Measurements from ENCODE around the gene TMEM183A. TPM values are rescaled to one million over a fixed set of nuclear protein-coding genes. Genes with fewer than 3 reads are reported as not detected.

Gene TMEM183A
- total and polyA plus RNA-seq, 9 of the 15 experiments (the other 6 are each of a cell fraction or from before 2014, with no cell fraction given) = 23.4 to 190 (median 124) TPM

GRCh38 chr1:202968895-202969295, 38.3 kb upstream of the TMEM183A start (continued):
- TF ChIP-seq JUND (IDR thresholded peaks at IDR 0.05; ENCODE audit: borderline replicate concordance, low read depth, low read length) = peak; percentile 50; the same call in 1 of the 2 replicates
- peak; percentile 51; the same call in 2 of the 3 replicates for TF ChIP-seq JUND (tag; IDR thresholded peaks at IDR 0.05; ENCODE audit: borderline replicate concordance, low read depth, low read length)
- TF ChIP-seq, protein P1, sequence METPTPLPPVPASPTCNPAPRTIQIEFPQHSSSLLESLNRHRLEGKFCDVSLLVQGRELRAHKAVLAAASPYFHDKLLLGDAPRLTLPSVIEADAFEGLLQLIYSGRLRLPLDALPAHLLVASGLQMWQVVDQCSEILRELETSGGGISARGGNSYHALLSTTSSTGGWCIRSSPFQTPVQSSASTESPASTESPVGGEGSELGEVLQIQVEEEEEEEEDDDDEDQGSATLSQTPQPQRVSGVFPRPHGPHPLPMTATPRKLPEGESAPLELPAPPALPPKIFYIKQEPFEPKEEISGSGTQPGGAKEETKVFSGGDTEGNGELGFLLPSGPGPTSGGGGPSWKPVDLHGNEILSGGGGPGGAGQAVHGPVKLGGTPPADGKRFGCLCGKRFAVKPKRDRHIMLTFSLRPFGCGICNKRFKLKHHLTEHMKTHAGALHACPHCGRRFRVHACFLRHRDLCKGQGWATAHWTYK (CRISPR knock-in tag; IDR thresholded peaks at IDR 0.05) = no peak
- TF ChIP-seq CTCF (IDR thresholded peaks at IDR 0.05 in 2 of 3, conservative IDR thresholded peaks at IDR 0.05 in 1 of 3; ENCODE audit: insufficient read depth in 2 of 3, low read depth in 1 of 3, low read length in 3 of 3) = peak; percentile 94 to 96 (median 95)
- peak; percentile 46 for TF ChIP-seq TEAD4 (IDR thresholded peaks at IDR 0.05; ENCODE audit: low read length)
- no peak for TF ChIP-seq TEAD4 (CRISPR knock-in tag; IDR thresholded peaks at IDR 0.05; ENCODE audit: borderline replicate concordance)
- no peak for TF ChIP-seq GATAD2A (IDR thresholded peaks at IDR 0.05)
- peak; percentile 56; the same call in 1 of the 2 replicates for TF ChIP-seq CTBP1 (IDR thresholded peaks at IDR 0.05; ENCODE audit: borderline replicate concordance)
- TF ChIP-seq, protein P2, sequence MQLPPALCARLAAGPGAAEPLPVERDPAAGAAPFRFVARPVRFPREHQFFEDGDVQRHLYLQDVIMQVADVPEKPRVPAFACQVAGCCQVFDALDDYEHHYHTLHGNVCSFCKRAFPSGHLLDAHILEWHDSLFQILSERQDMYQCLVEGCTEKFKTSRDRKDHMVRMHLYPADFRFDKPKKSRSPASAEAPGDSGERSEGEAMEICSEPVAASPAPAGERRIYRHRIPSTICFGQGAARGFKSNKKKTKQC (CRISPR knock-in tag; IDR thresholded peaks at IDR 0.05) = no peak; the same call in 1 of the 2 replicates
- TF ChIP-seq ELF1 (tag; IDR thresholded peaks at IDR 0.05) = no peak
- peak; percentile 34; the same call in 1 of the 2 replicates for TF ChIP-seq CREM (IDR thresholded peaks at IDR 0.05; ENCODE audit: low read depth)
- TF ChIP-seq, protein P3, sequence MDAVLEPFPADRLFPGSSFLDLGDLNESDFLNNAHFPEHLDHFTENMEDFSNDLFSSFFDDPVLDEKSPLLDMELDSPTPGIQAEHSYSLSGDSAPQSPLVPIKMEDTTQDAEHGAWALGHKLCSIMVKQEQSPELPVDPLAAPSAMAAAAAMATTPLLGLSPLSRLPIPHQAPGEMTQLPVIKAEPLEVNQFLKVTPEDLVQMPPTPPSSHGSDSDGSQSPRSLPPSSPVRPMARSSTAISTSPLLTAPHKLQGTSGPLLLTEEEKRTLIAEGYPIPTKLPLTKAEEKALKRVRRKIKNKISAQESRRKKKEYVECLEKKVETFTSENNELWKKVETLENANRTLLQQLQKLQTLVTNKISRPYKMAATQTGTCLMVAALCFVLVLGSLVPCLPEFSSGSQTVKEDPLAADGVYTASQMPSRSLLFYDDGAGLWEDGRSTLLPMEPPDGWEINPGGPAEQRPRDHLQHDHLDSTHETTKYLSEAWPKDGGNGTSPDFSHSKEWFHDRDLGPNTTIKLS (IDR thresholded peaks at IDR 0.05; ENCODE audit: borderline replicate concordance, low read depth) = 0 out of 2 replicates have a peak, but pooled peaks have one; percentile 33
- TF ChIP-seq FOXJ3 (CRISPR knock-in tag; IDR thresholded peaks at IDR 0.05) = no peak
- TF ChIP-seq ATF7 (IDR thresholded peaks at IDR 0.05) = peak; percentile 29; the same call in 1 of the 2 replicates
- TF ChIP-seq SMARCE1 (IDR thresholded peaks at IDR 0.05) = peak; percentile 40; the same call in 1 of the 2 replicates
- TF ChIP-seq RCOR1 (IDR thresholded peaks at IDR 0.05; ENCODE audit: borderline replicate concordance in 1 of 2, low read depth in 2 of 2, low read length in 2 of 2) = peak in 1 of 2 experiments; percentile 74; a peak in 2 of 4 replicates
- no peak for TF ChIP-seq ETS1 (conservative IDR thresholded peaks at IDR 0.05; ENCODE audit: control insufficient read depth, low read depth, low read length)
- TF ChIP-seq, protein P4, sequence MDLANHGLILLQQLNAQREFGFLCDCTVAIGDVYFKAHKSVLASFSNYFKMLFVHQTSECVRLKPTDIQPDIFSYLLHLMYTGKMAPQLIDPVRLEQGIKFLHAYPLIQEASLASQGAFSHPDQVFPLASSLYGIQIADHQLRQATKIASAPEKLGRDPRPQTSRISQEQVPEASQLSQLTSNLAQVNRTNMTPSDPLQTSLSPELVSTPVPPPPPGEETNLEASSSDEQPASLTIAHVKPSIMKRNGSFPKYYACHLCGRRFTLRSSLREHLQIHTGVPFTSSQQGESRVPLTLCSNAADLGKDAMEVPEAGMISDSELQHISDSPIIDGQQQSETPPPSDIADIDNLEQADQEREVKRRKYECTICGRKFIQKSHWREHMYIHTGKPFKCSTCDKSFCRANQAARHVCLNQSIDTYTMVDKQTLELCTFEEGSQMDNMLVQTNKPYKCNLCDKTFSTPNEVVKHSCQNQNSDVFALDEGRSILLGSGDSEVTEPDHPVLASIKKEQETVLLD (IDR thresholded peaks at IDR 0.05) = peak; percentile 41; the same call in 1 of the 2 replicates
- TF ChIP-seq CEBPG (CRISPR knock-in tag; IDR thresholded peaks at IDR 0.05) = peak; percentile 58
- TF ChIP-seq CEBPG (tag; conservative IDR thresholded peaks at IDR 0.05 in 1 of 2, IDR thresholded peaks at IDR 0.05 in 1 of 2) = no peak; a peak in 1 of 4 replicates
- peak; percentile 69 for TF ChIP-seq ZFX (CRISPR knock-in tag; IDR thresholded peaks at IDR 0.05)
